ENCODE results near the gene TRPM4. TPM values are rescaled to one million over a fixed set of nuclear protein-coding genes. Genes with fewer than 3 reads are reported as not detected.

The TRPM4 gene
- total and polyA plus RNA-seq, 2 of the 8 experiments (the other 6 are each of a cell fraction or from before 2014, with no cell fraction given), result 11.3 to 13.3 TPM

GRCh38 chr19:49213791-49214190 is 56.2 kb downstream of the TRPM4 start:
- Histone ChIP-seq H2BK5ac (ENCODE audit: low read depth, low read length) (no peak overlapping the region), H3K9me3 (ENCODE audit: insufficient read depth in 2 of 2, low read depth in 1 of 2, low read length in 1 of 2) (no peaks in the 10 kb centered on the region), H4K20me1 (replicated peaks in 1 of 2; ENCODE audit: control insufficient read depth in 1 of 2, insufficient read depth in 2 of 2, low read length in 2 of 2) (peaks cover 0 to 2% of the 10 kb centered on the region in 2 experiments), H3K36me3 (ENCODE audit: control insufficient read depth in 2 of 4, insufficient read depth in 4 of 4, low read length in 3 of 4) (no peaks in the 10 kb centered on the region; a peak in 1 of 8 replicates), H3K56ac (replicated peaks; ENCODE audit: insufficient read length, low read depth, low read length) (no peak overlapping the region), H3K79me1 (ENCODE audit: low read depth, low read length) (no peaks in the 10 kb centered on the region), H4K91ac (replicated peaks; ENCODE audit: insufficient read length, low read length) (no peak overlapping the region), H3K23me2 (ENCODE audit: low read depth, low read length) (no peaks in the 10 kb centered on the region), H3K18ac (ENCODE audit: extremely low read depth, low read length) (no peak overlapping the region), H2BK120ac (replicated peaks; ENCODE audit: low read depth, low read length) (no peak overlapping the region), H3K4me3 (ENCODE audit: extremely low read depth in 1 of 4, insufficient read depth in 2 of 4, low read depth in 3 of 4, low read length in 4 of 4) (no peak overlapping the region), H3K79me2 (ENCODE audit: control insufficient read depth in 1 of 2, insufficient read depth in 2 of 2, low read length in 2 of 2) (no peaks in the 10 kb centered on the region), H2AFZ (ENCODE audit: low read length) (no peak overlapping the region), H2BK20ac (ENCODE audit: low read length) (no peak overlapping the region), H2BK15ac (ENCODE audit: low read length) (no peak overlapping the region), H2BK12ac (ENCODE audit: low read depth, low read length) (no peak overlapping the region), H3K9ac (replicated peaks in 1 of 4; ENCODE audit: extremely low read depth in 1 of 4, low read depth in 3 of 4, low read length in 3 of 4) (no peak overlapping the region), H3K4ac (replicated peaks; ENCODE audit: insufficient read length, low read depth, low read length) (no peak overlapping the region), H2AK5ac (ENCODE audit: low read depth, low read length) (no peak overlapping the region), H3K23ac (ENCODE audit: insufficient read length) (no peak overlapping the region), H3K27ac (ENCODE audit: low read depth, low read length) (no peak overlapping the region), H3K27me3 (replicated peaks in 1 of 4; ENCODE audit: control insufficient read depth in 3 of 4, extremely low read depth in 1 of 4, insufficient read depth in 3 of 4, low read length in 3 of 4) (no peaks in the 10 kb centered on the region), H3K4me2 (ENCODE audit: insufficient read depth in 1 of 2, low read depth in 2 of 2, low read length in 2 of 2) (no peak overlapping the region), H3K4me1 (replicated peaks in 1 of 4; ENCODE audit: control insufficient read depth in 3 of 4, insufficient read depth in 4 of 4, low read length in 3 of 4) (peaks cover 0 to 7% (median 3%) of the 10 kb centered on the region in 4 experiments; a peak in 5 of 7 replicates), H4K5ac (ENCODE audit: insufficient read length, low read depth, low read length) (no peak overlapping the region), H3K14ac (ENCODE audit: insufficient read length) (no peak overlapping the region), H4K8ac (ENCODE audit: extremely low read depth, insufficient read depth, low read length) (no peak overlapping the region)
- FAIRE-seq (peak; percentile 45), DNase-seq (ENCODE audit: low read depth in 1 of 2, low spot score in 2 of 2) (peak in 1 of 2 experiments; percentile 72)
- WGBS, 2 experiments (ENCODE audit: extremely low coverage in 1 of 2, insufficient coverage in 1 of 2, insufficient read length in 1 of 2, insufficient replicate concordance in 2 of 2, low coverage in 1 of 2, low lambda C conversion rate in 2 of 2, missing lambda C conversion rate in 1 of 2), result 87% methylated on average over 13 of the region's 13 CpGs; no CpG with 5 or more reads in 1 of the 2 experiments
- POLR2A ChIA-PET (ENCODE audit: partially characterized antibody), result interaction anchor here (0.6 to 1.2 kb wide), 6 partner anchors 8 to 1849 kb away, joined by 3 to 4 read pairs (median 3); no protein-coding TSS in a partner anchor
- TF ChIP-seq CTCF (IDR thresholded peaks at IDR 0.05; ENCODE audit: control extremely low read depth in 1 of 3, insufficient read depth in 1 of 3, low read depth in 1 of 3, low read length in 3 of 3) (peak; percentile 55 to 75 (median 57)), RAD21 (IDR thresholded peaks at IDR 0.05 in 1 of 2, conservative IDR thresholded peaks at IDR 0.05 in 1 of 2; ENCODE audit: low read depth in 2 of 2, low read length in 2 of 2) (no peak), YY1 (IDR thresholded peaks at IDR 0.05; ENCODE audit: low read depth, low read length) (0 out of 2 replicates have a peak, but pooled peaks have one; percentile 63), MAFK (IDR thresholded peaks at IDR 0.05; ENCODE audit: low read depth, low read length) (no peak)
- CTCF ChIA-PET (ENCODE audit: partially characterized antibody), result interaction anchor here (0.6 to 6.3 kb wide), 10 partner anchors 8 to 220 kb away, joined by 3 to 56 read pairs (median 5); partner anchors contain the start of genes CGB2 and RUVBL2
